Measurements from ENCODE around the gene CORO6.
A peak's percentile ranks its signal among the peaks of the same experiment; 100 is the strongest.

Gene CORO6

DNA sequence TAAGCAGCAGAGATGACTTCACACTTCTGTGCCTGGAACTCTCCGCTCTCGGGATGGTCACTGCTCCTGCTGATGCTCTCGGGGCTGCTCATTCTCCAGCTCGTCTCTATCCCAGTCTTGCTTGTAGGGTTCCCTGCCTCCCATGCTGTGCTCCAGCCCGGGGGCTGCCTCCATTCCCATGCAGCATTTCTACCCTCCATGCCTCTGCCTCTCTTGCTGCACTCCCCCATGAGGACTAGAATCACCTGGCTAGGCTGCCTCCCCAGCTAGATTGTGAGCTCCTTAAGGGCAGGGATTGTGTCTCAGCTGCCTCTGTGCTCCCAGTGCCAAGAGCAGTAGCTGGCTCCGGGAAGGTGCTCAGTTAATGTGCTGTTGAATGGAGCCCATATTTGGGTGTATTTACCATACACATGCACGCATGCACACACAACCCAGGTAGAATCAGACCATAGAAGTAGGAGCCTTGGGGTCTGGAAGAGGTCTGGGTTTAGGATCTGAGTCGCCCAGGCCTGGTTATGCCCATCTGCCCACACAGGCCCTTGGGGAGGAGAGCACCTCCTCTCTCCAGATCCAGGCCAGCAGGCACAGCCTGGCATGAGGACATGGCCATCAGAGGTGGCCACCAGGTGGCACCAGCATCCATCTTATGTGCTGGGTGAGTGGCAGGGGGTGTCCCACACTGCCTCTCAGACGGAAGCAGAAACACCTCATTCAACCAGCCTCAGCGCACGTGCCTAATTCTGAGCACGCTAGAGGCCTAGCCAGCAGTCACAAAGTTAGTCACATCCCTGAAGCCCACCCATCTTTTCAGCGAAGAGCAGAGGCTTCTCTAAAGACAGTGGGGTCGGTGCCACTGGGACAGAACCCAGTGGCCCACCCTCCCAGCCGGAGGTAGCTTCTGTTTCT, 42.6 kb downstream of the CORO6 start:
- peak; percentile 95 for DNase-seq (ENCODE audit: insufficient read length, low spot score)
- peak; percentile 99 for FAIRE-seq

DNA sequence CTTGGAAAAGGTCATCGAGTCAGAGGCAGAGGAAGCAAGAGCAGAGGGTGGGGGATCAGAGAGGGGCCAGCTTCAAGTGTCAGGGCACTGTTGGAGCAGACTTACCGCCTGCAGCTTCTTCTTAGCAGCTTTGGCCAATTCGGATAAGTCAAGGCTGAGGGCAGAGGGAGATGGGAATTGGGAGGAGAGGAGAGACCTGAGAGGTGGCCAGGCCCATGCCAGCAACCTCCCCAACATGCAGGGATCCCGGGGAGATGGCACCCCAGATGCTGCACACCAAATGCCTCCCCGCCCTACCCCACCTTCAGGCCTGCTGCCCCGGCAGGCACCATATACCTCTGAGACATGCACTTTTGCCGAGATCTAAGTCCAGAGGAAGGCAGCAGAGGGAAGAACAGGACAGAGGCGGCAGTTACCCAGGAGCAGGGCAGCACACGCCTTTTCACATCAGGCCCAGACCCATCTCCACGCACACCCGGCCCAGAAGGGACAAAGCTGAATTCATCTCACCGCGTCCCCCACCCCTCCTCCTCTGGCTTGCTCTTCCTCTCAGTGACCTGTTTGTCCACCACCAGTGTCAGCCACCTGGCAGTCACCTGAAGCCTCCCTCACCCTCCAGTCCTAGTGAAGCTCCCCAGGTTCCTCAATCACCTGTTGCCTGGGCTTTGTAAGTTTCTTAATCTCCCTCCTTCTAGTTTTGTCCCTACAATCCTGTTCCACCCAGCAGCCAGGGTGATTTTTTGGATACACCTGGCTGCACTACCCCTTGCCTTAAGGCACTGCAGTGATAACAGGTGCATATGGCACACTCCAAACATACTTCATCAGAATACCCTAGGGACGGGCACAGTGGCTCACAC, 43.9 kb downstream of the CORO6 start:
- no peak for FAIRE-seq
- DNase-seq (ENCODE audit: insufficient read length, low spot score) = no peak

DNA sequence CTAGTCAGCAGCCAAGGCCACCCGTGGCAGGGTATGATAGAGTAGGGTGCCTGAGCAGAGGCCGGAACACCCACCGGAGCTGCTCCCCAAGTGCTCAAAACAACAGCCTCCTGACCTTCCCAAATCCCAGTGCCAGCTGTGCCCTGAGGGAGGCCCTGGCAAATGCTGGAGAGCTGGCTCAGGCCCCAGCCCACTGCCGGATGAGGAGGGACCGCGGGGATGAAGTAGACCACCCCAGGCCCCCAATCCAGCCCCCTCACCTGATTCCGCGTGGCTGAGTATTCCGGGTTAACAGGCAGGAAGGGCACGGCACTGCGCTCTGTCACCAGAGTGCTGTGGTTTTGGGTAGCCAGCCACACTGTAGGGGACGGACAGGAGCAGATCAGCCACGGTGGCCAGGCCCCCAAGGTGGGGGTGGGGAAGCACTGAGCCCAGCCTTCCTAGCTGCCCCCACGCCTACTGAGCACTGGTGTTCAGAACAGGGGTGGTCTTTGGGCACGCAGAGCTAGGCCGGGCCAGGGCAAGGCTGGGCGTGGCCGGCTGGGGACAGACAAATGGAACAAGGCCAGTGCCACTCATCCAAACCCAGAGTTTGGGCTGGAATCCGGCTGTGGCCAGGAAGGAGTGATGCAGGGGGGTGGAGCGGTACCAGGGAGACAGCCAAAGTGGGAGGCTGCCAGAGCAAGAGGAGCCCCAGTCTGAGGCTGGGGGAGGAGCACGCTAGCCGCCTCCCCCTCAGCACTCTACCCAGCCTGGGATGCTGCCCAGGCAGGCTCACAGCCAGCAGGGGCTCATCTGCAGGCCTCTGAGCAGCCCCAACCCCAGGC, 45.1 kb downstream of the CORO6 start:
- no peak for FAIRE-seq
- DNase-seq (ENCODE audit: insufficient read length, low spot score) = no peak

DNA sequence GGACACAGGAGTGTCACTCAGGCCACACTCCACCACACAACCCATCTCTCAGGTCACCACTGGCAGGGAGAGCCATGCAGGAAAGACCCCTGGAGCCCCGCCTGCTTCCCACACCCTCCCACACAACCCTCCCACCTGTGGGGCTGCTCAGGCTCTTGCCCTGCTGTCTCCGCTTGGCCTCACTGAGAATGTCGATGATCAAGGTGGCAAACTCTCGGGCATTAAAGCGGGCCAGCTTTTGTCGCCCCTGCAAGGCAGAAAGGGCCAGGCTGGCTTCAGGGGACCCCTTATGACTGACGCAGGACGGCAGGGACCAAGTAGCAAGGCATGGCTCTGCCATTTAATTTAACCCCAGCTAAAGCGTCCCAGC, 45.7 kb downstream of the CORO6 start:
- DNase-seq (ENCODE audit: insufficient read length, low spot score) (no peak), FAIRE-seq (peak; percentile 48)

DNA sequence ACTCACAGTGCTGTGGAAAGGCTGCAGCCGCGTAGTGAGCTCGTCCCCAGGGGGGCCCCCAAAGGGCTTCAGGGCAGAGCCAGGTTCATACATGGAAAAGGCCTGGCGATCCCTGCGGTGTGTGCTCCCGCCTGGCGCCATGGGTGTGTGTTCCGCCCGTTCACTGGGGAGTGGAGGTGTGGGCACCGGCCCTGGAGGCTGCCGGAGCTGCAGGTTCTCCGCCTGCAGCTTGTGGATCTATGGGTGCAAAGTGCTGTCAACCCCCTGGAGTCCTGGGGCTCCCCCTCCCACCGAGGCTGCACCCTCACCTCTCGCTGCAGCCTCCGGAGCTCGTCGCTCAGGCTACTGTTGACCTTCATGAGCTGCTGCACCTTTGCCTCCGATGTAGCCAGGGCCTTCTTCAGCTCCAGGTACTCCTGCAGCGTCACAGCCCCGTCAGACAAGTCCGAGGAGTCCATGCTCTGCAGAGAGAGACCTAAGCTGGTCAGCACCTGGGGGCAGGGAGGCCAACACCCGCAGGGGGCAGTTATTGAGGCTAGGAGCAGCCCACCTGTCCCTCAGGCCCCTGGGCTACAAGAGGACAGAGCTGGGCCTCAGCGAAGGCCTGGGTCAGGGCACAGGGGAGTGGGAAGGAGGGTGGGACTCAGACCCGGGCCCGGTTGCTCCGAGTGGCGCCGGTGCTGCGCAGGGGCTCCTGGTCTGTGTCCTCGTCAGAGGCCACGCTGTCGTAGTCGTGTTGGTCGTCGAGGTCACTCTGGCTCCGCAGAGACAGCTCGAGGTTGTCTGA, 46.3 kb downstream of the CORO6 start:
- DNase-seq (ENCODE audit: insufficient read length, low spot score) = no peak
- no peak for FAIRE-seq

DNA sequence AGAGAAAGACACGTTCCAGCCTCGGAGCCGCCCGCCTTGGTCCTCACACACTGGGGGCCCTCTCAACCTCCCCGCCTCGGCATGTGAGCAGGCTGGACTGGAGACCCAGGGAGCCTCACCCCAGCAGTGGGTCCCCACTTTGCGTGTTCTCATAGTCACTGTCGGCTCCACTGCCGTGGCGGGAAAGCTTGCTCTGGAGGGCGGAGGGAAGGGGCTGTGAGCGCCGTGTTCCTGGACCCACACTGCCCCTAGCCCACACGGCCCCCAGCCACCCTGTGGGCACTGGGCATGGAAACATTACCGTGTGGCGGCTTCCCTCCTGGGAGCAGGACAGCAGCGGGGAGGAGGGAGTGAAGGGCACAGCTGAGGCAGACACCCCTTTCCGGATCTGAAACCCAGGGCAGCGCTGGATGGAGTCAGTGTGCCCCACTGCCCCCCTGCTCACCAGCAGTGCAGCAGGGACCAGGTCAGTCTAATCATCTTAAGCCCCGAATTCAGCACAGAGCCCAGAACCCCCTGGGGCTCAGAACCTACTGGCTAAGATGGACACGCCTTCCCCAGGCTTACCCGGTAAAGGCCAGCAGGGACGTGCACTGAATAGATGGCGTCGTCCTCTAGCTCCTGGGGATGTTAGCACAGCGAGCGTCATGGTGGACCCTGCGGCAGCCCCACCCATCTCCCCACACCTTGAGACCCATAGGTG, 47.0 kb downstream of the CORO6 start:
- FAIRE-seq (no peak), DNase-seq (ENCODE audit: insufficient read length, low spot score) (no peak)

DNA sequence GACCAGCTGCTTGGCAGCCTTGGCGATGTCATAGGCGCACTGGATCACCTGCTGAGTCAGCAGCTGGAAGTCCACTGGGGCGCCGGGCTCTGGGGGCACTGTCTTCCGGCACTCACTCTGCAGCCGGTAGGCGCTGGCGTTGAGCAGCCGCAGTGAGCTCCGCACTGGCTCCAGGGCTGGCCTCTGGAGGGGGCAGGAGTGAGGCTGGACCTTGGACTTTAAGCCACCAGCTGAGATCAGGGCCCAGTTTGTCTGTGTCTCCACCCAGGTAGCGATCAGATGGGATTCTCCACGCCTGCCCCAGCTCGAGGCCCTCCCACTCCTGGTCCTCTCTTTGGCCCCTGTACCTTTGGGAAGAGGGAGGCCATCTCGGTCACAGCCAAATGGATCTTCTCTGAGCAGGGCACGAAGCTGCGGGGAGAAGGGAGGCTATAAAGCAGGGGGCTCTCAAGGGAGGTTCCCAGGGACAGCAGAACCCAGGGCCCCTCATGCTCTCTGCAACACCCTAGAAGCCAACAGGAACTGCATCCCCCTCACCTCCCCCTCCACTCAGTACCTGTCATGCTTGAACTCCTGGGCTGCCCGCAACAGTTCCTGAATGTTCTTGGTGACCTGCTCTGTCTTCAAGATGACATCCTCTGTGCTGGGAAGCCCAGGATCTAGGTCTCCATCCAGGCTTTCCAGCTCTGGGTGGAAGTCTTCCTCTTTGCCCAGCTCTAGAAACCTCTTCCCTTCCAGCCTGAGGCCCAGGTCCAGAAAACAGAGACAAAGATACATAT, 47.8 kb downstream of the CORO6 start:
- FAIRE-seq = no peak
- no peak for DNase-seq (ENCODE audit: insufficient read length, low spot score)

DNA sequence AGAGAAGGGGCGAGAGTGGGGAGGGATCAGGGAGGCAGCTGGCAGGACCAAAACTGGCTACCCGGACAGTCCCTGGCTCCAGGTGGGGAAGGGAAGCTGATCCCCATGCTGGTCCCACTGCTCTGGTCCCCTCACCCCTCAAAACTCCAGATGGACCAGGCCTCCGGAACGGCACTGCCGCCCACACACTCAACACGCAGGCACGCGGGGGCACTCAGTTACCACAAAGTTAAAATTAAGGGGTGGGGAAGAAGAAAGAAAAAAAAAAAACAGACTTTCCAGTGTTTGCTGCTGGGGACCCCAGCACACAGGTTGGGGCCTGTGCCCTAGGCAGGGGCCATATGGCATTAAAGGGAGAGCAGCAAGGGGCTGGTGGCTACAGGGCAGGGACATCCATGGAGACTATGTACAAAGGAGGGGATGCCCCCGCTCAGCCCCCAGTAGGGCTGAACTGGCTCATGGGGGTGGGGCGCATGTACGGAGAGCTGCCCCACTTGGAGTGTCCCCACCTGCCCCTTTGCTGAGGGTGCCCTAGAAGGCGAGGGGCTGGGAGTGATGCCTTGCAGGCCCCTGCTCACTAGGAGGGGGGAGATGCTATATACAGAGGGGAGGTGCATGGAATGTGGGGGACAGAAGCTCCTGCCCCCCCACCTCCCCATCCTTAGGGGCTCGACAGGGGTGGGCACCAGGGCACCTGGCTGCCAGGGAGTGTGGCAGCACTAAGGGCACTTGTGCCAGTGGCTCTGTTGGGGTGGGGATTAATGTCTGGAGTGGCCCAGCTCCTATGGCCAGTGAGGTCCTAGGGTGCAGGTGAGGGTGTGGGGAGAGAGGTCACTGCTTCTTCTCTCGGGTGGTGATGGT, 48.6 kb downstream of the CORO6 start:
- FAIRE-seq = no peak
- no peak for DNase-seq (ENCODE audit: insufficient read length, low spot score)

DNA sequence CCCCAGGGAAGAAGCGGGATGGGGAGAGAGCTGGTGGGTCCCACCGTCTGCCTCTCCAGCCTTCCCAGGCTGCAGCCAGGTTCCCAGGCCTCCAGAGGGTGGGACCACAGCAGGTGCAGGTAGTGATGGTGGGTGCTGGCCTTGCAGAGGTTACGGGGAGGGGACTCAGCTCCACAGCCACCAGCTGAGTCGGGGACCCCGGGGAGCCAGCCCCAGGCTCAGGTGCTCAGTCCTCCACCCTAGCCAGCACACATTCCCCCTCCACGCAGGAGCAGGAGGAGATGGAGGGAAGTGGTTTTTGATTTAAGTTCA, 49.2 kb downstream of the CORO6 start:
- FAIRE-seq = no peak
- DNase-seq (ENCODE audit: insufficient read length, low spot score) = no peak

DNA sequence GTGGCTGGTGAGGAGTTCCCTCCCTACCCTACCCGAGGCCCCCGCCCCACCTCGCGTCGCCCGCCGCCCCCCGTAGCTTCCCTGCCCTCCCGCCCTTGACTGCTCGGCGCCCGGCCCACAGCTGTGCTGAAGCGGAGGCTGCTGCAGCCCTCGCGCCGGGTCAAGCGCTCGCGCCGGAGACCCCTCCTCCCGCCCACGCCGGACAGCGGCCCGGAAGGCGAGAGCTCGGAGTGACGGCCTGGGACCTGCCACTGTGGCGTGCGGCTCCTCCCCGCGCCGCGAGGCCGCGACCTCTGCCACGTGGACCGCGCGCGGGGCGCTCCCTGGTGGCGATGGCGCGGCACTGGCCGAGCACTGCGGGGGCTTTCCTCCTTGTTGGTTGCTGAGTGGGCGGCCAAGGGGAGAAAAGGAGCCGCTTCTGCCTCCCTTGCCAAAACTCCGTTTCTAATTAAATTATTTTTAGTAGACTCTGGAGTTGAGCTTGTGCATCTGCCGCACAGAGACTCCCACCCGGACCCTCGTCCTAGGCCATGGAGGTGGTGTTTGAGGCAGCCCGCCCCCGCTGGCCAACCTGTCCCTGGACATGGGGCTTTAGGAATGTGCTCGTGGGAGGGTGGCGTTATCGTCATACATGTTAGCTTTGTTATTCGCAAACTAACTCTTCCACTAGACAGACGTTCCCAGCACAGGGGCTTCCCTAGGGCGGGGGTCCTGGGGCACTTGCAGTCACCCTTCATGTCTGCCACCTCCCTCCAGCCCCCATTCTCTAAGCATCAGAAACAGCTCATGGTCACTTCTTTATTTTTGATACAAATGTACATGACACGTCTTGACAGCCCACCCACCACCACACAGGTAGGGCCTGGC, 49.8 kb downstream of the CORO6 start:
- no peak for DNase-seq (ENCODE audit: insufficient read length, low spot score)
- FAIRE-seq = no peak

DNA sequence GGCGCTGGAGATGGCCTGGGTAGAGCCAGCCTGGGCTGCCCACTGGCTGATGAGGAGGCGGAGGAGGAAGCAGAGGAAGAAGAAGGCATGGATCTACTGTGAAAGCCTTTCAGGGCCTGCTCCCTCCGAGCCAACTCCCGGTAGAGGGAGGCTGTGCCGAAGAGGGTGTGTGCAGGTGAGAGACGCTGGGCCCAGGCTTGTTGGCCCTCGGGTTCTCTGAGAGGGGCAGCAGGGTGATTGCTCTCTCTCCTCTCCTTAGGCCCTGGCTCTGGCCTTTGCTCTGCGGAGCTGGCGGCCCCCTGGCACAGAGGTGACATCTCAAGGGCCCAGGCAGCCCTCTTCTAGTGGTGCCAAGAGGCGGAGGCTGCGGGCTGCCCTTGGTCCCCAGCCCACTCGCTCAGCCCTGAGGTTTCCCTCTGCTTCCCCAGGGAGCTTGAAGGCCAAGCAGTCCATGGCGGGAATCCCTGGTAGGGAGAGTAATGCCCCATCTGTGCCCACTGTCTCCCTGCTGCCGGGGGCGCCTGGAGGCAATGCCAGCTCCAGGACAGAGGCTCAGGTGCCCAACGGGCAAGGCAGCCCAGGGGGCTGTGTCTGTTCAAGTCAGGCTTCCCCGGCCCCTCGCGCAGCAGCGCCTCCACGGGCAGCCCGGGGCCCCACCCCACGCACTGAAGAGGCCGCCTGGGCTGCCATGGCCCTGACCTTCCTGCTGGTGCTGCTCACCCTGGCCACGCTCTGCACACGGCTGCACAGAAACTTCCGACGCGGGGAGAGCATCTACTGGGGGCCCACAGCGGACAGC, 50.6 kb downstream of the CORO6 start:
- FAIRE-seq (no peak), DNase-seq (ENCODE audit: insufficient read length, low spot score) (no peak)

DNA sequence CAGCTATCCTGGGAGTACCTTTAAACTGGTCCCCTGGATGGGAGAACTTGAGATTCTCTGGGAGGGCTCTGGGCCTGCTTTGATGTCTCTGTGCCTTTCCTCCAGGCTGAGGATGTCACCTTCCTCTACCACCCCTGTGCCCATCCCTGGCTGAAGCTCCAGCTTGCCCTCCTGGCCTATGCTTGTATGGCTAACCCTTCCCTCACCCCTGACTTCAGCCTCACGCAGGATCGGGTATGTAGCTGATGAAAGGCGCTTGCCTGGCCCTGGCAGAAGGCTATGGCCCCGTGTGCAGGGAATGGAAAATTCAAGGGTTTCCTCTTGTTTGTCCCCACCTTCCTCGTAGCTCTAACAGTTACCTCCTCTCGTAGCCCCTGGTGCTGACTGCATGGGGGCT, 51.2 kb downstream of the CORO6 start:
- DNase-seq (ENCODE audit: insufficient read length, low spot score) (no peak), FAIRE-seq (no peak)

DNA sequence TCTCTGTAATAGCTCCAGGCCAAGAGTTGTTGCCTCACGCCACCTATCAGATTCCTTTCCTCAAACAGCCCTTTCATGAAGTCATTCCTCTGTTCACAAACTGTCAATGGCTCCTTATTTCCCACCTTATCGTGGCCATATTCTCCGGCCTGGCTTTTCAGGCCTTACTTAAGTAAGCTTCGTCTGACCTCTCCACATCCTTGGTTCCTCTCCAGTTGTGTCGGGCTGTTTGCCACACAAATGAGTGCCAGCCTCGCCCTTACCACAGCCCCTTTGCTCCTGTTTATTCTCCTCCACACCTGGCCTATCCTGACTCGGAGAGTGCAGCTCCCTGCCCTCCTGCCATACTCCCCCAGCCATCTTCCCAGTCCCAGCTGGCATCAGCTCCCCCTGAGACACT, 52.2 kb downstream of the CORO6 start:
- FAIRE-seq = no peak
- DNase-seq (ENCODE audit: insufficient read length, low spot score) = no peak

DNA sequence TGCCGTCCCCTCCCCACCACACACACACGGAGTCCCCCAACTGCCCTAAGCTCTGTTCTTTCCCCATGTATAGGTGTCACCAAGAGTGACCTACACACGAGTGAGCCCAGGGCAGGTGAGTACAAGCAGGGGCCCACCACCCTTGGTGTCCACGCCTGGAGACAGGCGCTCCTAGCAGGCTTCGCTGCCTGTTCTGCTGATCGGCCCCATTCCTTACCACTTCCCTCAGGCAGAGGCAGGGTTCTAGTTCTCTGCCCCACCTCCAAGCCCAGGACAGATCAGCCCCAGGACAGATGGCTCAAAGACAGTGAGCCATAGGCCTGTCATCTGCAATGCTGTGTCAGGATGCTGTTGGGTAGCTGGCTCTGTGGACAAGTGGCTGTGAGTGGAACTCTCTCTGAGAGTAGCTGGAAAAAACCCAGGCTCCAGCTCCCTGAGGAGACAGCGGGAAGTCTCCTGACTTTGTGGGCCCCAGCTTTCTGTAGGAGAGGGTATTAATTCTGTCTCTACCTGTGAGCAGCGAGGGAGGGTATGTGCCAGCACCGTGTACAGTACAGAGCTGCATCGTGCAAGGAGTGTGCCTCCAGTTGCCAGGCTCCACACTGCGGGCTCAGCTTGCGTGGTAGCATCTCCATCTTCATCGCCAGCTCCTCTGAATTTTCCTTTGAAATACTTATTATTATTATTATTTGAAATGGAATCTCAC, 53.3 kb downstream of the CORO6 start:
- DNase-seq (ENCODE audit: insufficient read length, low spot score) = no peak

DNA sequence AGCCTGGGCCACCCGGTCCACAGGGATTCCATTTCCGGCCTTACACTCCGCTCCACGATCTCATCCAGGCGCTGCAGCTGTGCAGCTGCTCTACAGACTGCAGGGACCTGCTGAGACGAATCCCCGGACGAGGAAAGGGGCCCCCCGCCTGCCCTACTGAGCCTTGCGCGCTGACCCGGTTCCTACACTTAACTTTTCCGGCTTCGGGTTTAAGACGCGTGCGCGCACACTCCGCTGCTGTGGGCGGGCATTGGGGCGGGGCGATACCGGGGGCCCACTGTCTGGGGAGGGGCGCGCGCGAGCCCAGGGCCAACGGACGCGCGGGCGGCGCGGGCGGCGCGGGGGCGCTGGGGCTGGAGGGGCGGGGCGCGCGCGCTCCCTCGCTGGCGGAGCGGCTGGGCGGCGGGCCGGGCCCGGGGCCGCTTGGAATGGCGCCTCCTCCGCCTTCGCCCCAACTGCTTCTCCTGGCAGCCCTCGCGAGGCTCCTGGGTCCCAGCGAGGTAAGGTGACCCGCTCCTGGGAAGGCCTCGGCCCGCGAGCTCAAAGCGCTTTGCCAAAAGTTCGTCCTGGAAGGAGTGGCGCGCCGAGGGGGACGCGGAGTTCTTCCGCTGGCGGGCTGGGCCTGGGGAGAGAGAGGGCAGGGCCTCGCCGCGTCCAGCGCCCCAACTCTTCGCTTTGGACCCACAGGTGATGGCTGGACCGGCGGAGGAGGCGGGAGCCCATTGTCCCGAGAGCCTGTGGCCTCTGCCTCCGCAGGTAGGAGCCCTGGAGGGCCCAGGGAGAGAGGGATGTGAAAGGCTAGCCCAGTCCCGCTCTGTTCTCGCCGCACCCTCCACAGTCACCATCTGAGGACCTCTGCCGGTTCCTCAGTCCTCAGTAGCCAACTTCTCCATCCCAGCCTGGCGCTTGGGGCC, 54.1 kb downstream of the CORO6 start, which contains the start of gene TP53I13:
TSS of gene TP53I13 (plus strand) at position 371 of the 914 bp plus-strand sequence. CDS start at position 429, 58 bp downstream.
- DNase-seq (ENCODE audit: insufficient read length, low spot score) (peak; percentile 93), FAIRE-seq (peak; percentile 90)

More for the DNA sequence above, 53.3 kb downstream of the CORO6 start:
- peak; percentile 68 for FAIRE-seq
